GM18520 (cell line): Measurements from ENCODE around the gene SCN8A.

Experiments
- ATAC-seq: cut with Tn5 transposase; IDR thresholded peaks from one replicate; pipeline ENCODE4 v1.9.1; 2021; ENCODE audit not compliant: unreplicated experiment

Gene SCN8A

DNA sequence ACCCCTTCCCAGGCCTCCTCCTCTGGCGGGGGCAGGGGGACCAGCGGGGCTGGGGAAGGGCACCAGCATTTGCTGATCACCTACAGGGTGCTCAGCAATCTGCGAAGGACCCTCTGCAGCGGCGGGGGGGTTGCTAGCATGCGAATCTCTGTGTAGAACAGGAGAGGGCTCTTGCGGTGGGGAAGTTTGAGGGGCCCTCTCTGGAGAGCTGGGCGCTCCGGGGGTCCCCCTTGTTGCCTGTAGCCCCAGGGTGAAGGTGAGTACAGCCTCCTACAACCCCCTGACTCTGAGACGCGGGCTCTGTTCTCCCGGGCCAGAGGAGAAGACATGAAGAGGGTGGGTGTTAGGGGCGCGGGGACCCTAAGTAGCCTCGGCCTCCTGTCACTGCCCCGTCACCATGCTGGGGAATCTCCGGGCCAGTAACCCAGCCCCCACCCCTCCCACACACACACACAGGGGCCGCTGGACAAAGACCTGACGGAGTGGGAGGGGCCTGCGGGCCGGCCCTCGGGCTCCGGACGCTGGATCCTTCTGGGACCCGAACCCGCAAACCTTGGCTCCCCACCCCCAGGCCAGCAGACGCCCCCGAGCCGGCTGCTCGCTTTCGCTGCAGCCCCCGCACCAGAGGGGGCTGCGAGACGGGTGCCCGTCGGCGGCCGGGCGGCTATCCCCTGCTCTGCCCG is 256.8 kb downstream of the SCN8A start:
- no peak for ATAC-seq

DNA sequence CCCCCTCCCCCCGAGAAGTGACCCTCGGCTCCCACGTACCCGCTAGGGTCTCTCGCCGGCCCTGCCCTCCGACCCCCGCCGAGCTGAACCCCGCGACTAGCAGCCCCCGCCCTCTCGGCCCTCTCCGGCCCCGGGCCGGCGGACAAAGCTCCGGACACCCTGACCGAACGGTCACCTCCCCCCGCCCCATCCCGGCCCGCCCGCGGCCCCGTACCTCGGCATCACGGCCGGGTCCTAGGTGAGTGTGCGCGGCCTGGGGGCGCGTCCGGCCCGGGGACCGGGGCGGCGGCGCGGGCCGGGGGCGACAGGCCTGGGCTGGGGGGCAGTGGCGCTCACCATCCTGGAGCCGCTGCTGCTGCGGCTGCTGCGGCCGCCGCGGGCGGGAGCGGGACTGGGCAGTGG is 257.3 kb downstream of the SCN8A start, which contains the start of gene FIGNL2:
Gene FIGNL2 (minus strand): TSS at position 393 of the 402 bp plus-strand sequence. CDS start 26,305 bp downstream, outside the sequence.
- no peak for ATAC-seq

DNA sequence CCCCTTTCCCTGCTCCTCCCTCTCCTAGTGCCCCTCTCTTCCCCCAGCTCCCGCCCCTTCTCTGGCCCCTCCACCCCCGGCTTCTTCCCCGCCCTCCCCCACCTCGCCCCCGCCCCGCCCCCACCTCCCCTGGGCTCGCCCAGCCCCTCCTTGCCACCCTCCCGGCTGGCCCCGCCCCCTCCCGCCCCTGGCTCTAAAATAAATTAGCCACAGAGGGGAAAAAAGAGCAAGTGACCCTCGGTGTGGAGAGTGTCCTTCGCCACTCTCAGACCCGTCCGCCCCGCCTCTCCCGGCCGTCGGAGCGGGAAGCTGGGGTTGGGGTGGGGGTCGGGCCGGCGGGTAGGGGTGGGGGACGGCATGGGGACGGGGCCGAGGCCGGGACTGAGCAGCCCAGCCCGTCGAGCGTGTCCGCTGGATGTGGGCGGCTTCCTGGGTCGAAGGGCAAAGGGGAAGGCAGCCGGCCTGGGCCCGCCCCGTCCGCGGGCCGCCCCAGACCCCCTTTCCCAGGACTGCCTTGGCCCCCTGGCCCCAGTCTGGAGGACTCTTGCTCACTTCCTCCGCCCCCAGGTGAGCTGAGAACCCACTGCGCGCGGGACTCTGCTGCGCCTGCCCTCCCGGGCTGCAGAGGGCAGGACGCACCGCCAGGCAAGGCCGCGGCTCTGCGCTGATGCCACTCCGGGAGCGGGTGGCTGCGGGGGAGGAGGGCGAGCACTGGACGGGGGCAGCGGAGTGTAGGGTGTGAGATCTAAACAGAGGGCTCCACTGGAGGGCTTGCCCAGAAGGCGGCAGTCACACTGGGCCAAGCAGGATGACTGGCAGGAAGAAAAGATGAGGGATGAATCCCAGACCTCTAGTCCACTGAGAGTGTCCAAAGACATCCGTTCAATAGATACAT is 258.1 kb downstream of the SCN8A start:
- no peak for ATAC-seq

DNA sequence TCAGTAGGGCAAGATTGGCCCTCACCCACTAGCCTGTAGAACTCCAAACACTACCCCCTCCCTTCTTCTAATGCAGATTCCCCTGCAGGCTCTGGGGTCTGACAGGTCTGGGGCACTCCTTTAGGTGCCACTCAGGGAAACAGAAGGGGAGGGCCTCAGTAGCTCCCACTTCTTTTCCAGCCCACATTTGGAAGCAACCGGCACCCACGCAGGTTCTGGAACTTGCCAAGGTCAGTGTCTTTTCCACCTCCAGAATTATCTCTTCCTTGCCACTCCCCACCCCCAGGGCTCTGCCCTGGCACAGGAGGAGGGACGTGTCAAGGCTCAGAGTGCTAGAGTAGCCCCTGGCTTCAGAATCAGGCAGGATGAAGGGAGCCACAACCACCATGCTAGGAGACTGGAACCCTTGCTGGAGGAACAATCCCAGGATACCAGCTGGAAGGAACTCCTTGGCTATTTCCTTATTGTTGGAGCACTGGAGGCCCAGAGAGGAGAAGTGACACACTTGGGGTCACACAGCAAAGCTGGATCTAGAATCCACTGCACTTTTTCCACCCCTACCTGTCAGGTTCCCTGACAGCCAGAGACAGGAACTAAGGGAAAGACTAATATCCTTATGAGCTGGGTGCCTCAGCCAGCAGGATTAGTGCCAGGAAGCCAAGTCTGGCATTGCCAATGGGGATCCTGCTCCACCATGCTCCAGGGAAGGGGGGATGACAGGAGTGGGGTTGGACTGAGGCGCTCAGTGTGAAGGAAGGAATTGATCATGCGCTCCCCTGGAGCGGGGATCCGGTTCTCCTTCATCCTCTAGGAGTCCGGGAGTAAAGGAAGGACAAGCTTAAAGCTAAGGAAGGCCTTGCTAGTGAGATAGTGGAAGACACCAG is 259.3 kb downstream of the SCN8A start:
- ATAC-seq: no peak

DNA sequence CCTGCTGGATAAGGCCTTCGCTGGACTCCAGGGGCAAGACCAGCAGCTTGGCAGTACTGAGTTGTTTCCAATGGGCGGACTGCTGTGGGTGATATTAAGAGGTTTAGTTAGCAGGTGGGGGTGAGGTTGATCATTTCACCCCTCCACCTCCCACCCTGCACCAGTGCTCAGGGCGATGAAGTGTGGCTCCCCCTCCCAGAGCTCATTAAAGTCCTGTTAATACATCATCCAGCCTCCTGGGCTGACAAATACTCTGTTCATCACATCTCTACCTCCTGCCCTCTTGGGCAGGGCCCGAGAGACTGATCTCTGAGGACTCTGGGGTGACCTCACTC is 259.9 kb downstream of the SCN8A start:
- ATAC-seq: no peak

DNA sequence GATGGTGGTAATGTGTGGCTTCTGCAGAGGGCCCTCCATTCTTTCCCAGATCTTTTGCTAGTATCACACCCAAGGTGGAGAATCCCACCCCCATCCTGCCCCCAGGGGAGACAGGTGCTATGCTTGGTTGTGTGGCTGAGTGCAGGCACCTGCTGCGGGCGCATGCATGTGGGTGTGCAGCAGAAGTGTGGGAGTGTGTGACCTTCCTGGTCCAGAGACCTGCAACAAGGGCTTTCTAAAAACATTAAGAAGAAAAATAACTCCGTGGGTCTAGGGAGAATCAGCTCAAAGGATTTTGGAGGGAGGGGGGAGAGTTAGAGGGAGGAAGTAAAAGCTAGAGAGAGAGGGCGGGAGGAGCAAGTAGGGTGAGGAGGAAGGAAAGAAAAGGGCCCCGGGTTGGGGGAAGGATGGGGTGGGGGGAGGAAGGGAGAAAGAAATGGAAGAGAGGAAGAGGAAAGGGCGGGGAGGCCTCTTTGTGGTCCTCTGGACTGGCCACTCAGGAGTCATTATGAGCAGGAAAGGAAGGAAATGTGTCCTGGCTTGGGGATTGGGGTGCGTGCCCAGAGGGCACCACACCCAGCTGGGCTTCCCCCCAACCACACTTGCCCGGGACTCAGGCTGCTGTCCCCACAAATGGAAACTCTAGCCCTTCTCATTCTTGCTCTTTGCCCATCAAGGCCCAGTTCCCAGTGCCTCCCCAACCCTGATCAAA is 260.5 kb downstream of the SCN8A start:
- ATAC-seq: no peak

DNA sequence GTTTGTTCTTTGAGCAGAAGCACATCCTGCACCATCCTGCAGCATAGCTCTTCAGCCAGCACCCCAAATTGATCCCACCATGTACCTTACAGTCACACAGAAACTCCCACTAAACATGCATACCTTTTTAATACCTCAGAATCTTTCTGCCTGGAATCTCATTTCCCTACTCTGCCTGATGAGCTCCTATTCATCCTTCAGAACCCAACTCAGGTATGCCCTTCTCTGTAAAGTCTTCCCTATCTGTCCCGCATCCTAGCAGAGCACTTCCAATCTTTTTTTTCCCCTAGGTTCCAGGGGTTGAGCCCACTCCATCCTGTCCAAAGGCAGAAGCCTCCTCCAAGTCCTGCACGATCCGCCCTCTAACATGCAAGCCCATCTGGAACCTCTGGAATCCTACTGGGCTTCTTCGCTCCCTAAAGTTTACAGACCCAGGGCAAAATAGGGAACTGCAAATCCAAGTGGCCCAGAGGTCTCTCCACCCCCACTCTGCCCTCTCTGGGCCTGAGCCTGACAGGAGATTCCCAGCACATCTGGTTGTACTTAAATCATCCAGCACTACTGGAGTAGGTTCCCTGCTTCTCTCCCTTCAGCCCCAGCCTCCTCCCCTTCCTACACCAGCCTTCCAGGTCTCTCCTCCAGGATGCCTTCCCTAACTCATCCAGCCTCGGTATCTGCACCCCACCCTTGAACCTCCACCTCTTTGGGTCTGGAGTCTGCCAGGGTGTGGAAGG is 261.5 kb downstream of the SCN8A start:
- no peak for ATAC-seq

DNA sequence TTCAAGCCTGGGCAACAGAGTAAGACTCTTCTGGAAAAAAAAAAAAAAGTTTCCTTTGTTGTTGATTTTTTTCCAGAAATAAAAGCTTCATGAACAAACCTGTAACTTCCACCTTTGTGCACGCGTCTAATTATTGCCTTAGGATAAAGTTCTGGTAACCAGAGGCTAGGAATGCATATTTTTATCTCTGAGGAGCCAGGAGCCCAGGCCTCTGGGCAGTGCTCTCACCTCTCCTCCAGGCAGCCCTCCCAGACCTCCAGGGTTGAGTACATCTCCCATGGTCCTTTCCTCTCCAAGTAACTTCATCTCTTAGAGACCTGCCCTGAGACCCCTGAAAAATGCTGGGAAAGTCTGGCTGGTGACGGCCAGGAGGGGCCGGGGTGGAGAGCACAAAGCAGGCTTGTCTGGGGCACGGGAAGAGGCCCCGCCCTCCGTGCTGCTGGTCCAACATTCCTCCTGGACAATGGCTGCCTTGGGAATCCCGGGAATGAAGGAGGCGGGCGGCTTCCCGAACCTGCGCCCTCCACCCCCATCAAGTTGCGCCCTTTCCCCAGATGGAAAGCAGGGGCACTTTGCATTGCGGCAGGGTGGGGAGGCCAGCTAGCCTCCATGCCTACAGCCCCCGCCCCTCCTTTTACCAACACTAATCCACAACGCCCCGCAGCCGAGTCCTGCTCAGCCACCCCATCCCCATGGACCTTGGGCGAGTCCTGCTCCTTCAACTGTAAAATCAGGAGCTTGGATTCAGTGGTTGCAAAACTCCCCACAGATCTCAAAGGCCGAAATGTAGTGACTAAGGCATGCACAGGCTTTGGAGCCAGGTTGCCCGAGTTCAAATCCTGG is 264.8 kb downstream of the SCN8A start:
- ATAC-seq: no peak

DNA sequence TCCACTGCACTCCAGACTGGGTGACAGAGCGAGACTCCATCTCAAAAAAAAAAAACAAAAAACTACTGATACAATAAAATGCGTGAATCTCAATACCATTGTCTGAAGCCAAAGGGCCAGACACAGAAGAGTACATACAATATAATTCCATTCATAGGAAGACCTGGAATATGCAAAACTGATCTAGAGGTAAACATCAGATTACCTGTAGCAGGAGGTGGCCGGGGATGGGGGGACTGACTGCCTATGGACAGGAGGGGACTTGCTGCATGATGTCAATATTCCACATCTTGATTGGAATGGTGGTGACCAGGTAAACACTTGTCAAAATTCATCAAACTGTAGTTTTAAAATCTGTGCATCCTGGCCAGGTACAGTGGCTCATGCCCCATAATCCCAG is 270.0 kb downstream of the SCN8A start:
- no peak for ATAC-seq
